Measurements from ENCODE around the gene KANK3.
"Not testable (repeated sequence)": the region's sequence is repeated elsewhere in the genome, so short reads cannot be mapped to it uniquely, and the experiment has no call there.

KANK3 gene

DNA sequence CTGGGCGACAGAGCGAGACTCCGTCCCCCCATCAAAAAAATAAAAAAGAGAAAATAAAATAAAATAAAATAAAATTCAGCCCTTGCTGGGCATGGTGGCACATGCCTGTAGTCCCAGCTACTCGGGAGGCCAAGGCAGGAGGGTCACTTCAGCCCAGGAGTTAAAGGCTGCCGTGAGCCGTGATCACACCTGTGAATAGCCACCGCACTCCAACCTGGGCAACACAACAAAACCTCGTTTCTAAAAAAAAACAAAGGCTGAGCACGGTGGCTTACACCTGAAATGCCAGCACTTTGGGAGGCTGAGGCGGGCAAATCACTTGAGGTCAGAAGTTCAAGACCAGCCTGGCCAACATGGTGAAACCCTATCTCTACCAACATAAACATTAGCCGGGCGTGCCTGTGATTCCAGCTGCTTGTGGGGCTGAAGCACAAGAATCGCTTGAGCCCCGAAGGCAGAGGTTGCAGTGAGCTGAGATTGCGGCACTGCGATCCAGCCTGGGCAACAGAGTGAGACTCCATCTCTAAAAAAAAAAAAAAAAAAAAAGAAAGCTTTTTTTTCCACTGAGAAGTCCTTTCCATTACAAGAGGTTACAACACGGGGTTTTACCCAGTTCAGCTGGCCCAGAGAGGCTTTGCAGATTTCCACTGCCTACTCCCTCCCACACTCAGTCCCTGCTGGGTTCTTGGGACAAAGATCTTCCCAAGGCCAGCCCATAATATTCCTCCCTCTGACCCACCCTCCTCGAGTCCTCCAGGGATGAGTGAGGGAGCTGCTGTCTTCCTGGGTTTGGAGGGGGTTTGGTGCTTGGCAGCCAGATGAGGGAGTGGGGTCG, 27.3 kb upstream of the KANK3 start:
- FAIRE-seq, result no peak

DNA sequence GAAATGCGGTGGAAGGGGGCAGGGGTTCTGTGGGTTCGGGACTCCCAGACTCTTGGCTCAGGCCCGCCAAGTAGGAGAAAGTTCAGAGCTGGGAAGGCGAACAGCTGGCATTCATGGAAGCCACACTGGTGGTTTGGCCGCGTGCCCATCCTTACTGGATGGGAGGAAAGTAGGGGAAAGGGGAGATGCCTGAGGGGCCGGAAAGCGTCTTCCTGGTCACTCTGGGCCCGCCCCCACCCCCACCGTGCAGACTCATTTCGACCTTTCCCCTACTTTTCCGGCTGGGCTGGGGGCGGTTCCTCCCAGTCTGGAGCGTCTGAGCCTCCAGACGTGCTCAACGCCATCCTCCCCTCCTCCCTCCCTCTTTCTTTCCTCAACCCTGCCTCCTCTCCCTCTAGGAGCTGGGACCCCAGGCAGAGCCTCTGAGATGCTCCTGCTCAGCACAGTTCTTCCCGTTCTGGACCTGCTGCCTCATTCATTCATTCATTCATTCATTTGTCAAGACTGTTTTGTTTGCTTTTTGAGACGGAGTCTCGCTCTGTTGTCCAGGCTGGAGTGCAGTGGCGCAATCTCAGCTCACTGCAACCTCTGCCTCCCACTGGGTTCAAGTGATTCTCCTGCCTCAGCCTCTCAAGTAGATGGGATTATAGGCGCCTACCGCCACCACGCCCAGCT, 24.4 kb upstream of the KANK3 start:
- FAIRE-seq, result no peak

DNA sequence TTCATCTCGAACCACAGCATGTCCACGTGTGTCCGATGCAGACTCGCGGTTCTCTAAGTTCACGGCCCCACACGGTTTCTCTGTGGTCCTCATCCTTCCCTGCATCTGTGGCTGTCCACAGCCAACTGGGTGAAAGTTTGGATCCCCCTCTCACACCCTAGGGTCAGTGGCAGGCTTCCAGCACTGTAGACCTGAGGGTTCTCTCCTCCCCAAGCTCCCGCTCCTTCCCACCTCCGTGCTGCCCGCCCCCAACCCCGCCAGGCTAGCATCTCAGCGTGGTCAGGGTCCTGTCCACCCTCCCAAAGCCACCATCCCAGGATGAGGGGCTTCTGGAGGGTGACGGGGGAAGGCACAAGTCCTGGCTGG, 23.9 kb upstream of the KANK3 start:
- FAIRE-seq, result no peak

DNA sequence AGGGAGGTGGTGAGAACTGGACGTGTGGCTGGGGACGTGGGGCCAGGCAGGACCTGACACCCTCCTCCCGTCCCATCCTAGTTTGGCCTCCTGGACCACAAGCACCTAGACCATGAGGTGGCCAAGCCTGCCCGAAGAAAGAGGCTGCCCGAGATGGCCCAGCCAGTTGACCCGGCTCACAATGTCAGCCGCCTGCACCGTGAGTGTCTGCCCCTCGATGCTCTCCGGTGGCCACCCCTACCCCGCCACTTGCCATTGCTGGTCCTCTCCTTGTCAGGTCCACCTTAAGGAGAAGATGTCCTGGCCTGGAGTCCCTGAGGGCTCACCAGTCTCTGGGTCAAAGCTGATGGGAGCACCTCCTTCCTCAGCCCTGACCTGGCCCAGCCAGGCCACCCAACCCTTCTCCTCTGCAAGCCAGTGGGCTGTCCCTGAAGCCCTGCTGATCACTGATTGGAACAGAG, 23.1 kb upstream of the KANK3 start:
- FAIRE-seq, result no peak

DNA sequence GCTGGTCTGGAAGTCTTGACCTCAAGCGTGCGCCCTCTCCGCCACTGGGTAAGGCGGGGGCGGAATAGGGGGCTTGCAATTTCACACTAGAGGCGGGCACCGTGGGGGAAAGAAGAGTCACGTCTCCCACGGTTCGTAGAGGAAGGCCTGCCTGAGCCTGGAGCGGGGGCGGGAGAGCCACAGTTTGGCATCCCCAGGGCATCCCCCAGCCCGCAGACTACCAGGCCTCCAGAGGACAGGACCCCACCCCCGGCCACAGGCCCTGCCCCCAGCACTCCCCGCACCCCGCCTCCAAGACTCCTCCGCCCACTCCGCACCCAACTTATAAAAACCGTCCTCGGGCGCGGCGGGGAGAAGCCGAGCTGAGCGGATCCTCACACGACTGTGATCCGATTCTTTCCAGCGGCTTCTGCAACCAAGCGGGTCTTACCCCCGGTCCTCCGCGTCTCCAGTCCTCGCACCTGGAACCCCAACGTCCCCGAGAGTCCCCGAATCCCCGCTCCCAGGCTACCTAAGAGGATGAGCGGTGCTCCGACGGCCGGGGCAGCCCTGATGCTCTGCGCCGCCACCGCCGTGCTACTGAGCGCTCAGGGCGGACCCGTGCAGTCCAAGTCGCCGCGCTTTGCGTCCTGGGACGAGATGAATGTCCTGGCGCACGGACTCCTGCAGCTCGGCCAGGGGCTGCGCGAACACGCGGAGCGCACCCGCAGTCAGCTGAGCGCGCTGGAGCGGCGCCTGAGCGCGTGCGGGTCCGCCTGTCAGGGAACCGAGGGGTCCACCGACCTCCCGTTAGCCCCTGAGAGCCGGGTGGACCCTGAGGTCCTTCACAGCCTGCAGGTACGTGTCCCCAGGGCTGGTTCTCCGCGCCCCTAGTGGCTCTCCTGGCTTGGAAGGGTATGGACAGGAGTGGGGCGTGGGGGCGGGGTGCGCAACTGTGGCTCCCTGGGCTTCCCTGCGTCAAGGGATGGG, 21.0 kb upstream of the KANK3 start, which contains the start of gene ANGPTL4:
ANGPTL4 (plus strand) TSS at position 353 of the 969 bp plus-strand sequence; CDS start at position 520, 167 bp downstream.
- FAIRE-seq, result no peak

DNA sequence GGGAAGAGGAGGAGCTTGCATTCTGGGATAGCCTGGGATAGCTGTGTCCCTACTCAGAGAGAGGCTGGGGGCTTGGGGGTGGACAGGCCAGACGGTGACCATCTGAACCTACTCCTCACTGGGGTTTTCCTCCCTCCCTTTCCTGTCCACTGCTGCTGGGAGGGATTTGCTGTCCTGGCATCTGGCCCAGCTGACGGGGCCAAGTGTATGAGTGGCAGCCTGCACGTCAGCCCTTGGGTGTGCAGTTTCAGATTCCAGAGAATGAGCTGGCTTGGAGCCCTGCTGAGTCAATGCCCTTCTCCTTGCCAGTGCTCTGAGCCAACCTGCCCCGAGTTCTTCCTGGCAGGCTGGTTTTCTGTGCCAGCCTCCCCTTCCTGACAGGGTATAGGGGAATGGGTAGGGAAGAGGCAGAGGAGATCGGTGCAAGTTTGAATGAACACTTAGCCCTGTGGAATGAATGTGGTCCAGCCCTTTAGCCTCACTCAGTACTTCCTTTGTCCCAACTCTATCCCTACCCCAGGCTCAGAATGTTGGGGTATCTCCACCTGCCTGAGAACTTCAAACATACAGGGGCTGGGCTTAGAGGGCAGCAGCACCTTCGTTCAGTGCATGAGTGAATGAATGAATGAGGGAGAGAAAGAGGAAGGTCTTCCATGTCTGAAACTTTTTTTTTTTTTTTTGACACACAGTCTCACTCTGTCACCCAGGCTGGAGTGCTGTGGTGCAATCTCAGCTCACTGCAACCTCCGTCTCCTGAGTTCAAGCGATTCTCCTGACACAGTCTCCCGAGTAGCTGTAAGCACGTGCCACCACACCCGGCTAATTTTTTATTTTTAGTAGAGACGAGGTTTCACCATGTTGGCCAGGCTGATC, 19.1 kb upstream of the KANK3 start:
- FAIRE-seq, result no peak

DNA sequence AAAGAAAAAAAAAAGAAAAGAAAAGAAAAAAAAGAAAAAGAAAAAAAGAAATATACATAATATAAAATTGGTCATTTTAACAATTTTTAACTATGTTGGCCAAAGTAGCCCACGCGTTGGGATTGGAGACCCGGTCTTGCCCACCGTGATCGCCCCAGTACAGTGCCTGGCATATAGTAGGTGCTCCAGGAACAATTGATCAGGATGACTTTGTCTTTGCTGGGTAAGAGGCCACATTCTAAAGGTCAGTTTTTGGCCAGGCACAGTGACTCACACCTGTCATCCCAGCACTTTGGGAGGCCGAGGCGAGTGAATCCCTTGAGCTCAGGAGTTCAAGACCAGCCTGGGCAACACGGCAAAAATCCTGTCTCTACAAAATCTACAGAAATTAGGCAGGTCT, 17.1 kb upstream of the KANK3 start:
- no peak for FAIRE-seq

DNA sequence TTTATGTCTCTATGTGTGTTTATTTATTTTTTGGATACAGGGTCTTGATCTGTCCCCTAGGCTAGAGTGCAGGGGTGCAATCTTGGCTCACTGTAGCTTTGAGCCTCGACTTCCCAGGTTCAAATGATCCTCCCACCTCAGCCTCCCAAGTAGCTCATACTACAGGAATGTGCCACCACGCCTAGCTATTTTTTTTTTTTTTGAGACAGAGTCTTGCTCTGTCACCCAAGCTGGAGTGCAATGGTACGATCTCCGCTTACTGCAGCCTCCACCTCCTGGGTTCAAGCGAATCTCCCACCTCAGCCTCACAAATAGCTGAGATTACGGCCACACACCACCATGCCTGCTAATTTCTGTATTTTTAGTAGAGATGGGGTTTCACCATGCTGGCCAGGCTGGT, 15.9 kb upstream of the KANK3 start:
- no peak for FAIRE-seq

DNA sequence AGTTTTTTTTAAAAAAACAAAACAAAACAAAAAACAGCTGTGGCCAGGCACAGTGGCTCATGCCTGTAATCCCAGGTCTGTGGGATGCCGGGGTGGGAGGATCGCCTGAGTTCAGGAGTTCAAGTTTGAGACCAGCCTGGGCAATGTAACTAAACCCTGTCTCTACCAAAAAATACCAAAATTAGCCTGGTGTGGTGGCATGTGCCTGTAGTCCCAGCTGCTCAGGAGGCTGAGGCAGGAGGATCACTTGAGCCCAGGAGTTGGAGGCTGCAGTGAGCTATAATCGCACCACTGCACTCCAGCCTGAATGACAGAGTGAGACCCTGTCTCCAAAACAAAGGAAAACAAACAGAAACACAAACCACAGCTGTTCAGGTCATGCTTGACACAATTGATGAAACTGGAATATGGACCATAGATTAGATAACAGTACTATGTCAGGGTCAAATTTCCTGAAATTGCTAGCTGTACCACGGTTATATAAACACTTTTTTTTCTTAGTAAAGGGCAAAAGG, 14.0 kb upstream of the KANK3 start:
- FAIRE-seq, result no peak

DNA sequence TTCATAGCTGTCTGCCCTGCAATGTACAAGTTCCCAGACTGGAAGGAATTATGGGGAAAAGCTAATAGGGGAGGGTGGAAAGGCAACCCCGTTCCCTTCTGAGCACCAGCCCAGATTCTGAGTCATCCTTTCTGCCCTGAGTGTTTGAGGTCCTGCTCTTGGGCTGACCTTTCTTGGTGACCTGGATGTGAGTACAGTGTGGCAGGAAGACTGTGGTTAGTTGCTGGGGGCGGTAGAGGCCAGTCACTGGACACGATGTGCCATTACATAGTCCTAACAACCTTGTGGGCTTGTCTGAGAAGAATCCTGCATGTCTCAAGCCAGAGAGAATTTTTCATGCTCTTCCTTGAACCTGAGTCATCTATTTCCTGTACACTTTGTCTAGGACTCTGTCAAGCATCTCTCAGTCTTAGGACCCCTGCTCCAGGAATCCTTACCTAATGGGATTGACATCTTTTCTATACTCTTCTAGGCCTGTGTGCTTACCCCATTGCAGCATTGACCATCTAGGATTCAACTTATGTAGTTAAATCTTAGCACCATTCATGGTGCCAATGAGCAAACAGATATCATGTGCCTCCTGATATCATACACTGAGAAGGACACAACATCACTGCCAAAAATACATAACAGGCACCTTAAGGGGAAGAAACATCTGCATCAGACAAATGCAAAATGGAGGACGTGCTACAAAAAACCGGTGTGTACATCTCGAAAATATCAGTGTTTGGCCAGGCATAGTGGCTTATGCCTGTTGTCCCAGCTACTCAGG, 12.8 kb upstream of the KANK3 start:
- no peak for FAIRE-seq

DNA sequence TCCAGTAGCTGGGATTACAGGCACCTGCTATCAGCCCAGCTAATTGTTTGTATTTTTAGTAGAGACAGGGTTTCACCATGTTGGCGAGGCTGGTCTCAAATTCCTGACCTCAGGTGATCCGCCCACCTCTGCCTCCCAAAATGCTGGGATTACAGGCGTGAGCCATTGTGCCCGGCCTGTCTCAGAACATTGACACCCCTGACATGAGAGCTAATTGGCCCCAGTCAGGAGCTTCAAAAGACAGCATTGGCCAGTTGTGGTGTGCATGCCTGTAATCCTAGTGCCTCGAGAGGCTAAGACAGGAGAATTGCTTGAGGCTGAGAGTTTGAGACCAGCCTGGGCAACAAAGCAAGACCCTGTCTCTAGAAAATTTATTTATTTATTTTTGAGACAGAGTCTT, 9.8 kb upstream of the KANK3 start:
- not testable (repeated sequence) for FAIRE-seq

DNA sequence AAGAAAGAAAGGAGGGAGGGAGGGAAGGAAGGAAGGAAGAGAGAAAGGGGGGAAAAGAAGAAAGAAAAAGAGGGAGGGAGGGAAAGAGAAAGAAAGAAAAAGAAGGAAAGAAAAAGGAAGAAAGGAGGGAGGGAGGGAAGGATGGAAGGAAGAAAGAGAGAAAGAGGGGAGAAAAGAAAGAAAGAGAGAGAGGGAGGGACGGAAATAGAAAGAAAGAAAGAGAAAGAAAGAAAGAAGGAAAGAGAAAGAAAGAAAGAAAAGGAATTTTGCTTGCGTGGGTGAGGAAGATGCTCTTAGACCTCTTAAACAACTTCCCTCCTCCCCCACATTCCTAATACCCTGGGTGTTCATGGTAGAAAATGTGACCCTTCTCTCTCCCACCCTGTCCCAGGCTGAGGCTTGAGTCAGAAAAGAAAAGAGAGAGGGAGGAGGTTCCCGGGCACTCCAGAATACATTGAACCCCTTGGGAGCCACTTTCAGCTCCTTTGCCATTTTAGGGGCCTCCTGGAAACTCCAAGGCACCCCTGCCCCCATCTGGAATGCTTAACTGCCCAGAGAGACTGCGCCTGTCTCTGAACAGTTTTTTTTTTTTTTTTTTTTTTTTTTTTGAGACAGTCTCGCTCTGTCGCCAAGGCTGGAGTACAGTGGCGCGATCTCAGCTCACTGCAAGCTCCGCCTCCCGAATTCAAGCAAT, 9.2 kb upstream of the KANK3 start:
- no peak for FAIRE-seq

DNA sequence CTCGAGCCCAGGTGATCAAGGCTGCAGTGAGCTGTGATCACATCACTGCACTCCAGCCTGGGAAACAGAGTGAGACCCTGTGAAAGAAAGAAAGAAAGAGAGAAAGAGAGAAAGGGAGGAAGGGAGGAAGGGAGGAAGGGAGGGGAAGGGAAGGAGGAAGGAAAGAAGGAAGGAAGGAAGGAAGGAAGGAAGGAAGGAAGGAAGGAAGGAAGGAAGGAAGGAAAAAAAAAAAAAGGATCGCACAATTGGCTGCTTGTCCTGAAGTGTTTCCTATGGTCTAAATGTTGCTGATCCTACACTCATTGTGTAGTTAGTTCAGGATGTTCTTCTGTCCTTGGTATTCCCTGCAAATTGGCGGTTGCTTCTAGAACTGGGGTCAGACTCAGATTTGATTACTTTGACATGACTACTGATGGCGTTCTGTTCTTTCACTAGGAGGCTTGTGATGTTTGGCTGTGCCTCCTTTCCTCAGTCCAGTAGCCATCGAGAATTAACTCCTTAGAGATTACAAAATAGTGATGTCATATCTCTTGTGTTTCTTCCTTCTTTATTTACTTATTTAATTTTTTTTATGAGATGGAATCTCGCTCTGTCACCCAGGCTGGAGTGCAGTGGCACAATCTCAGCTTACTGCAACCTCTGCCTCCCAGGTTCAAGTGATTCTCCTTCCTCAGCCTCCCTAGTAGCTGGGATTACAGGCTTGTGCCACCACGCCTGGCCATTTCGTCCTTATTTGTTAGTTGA, 6.7 kb upstream of the KANK3 start:
- not testable (repeated sequence) for FAIRE-seq

DNA sequence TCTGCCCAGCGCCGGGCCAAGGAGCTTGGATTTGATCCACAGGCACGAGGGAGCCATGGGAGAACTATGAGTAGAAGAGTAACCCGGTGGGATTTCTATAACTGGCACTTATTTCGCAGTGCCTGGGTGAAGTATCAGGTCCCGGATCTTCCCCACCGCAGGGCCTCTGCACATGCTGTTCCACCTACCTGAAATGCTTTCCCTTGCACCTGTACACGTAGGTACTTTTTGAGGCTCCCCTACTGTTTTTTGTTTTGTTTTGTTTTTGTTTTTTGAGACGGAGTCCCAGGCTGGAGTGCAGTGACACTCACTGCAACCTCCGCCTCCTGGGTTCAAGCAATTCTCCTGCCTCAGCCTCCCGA, 402 bp upstream of the KANK3 start:
- FAIRE-seq, result no peak

DNA sequence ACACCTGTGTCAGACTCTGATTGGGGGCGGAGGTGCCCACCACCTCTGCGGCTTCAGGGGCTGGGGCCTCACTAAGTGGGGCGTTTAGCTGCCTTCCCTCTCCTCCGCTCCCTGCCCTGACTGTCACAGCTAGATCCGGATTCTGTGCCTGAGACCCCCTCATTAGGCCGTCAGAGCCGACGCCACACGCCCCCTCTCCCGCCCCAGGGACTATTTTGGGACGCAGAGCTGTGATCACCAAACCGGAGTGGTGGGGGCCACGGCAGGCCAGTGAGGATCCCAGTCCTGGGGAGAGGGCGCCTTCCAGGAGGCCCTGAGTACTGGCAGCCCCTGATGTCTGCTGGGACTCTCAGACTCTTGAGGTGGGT, 762 bp downstream of the KANK3 start:
- no peak for FAIRE-seq

DNA sequence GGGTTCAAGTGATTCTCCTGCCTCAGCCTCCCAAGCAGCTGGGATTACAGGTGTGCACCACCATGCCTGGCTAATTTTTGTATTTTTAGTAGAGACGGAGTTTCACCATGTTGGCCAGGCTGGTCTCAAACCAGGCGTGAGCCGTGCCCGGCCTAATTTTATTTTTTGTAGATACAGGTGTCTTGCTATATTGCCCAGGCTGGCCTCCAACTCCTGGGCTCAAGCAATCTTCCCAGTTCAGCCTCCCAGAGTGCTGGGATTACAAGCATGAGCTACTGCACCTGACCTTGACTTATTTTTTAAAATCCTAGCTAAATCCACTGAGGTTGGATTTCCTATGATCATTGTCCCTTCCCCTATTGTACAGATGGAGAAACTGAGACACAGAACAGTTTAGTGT, 1.6 kb downstream of the KANK3 start:
- not testable (repeated sequence) for FAIRE-seq

DNA sequence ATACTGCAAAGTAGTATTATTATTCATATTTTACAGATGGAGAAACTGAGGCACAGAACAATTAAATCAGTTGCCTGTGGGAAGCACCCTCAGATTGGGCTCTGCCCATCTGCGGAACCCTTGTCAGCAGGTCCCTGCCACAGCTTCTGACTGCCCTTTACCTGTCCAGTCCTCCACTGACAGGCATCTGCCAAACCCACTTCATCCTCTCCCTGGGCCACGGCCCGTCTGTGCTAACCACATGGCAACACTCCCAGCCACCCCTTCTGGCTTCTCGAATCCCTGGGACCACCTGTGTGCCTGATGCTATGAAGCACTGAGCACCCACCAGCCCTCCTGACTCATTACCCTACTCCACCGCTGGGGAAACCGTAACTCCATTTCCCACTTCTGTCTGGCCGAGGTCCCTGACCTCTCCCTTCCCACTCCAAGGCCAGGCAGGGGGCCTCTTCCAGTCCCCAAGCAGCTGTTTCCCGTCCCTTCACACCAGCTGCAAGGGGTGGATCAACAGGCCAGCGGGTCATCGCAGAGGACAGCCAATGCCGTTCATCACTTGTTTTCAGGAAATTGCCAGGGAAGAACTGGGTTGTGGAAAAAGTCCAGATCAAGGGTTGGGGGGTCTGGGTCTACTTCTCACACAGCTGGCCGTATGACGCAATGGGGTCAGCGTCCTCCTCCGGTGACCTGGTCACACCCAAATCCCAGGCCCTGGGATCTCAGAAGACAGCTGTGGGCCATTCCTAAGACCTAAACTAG, 2.5 kb downstream of the KANK3 start:
- FAIRE-seq, result no peak

DNA sequence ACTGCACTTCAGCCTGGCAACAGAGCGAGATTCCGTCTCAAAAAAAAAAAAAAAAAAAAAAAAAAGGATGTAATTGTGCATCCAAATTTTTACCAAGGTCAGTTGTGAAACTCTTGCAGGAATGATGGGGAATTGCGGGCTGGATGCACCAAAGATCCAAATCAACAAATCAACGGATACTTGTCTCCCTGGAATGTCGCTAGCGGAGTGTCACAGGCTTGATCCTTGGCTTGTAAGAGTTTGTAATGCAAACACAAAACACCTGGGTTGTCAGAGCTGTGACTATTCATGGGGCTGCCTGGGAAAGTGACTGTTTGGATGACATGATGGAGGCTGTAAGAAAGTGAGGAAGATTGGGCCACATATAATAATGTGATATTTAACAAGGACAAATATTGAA, 4.2 kb downstream of the KANK3 start:
- no peak for FAIRE-seq

DNA sequence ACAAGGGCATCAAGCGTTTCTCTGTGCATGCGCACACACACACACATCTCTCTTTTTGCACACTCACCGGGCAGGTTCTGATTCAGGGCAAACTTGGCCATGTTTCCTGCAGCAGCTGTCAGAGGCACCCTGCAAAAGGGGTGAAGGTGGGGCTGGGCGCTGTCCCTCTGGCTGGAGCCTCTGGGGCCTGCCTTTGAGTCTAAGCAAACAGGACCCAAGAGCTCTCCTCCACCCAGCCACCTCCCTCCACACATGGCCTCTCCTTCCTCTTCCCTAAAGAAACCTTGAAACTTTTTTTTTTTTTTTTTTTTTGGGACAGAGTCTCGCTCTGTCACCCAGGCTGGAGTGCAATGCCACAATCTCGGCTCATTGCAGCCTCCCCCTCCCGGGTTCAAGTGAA, 5.3 kb downstream of the KANK3 start:
- FAIRE-seq, result no peak

Measured in colon (tissue), 2 donors.